HepG2 (cell line): ENCODE results near the gene CD276. TPM values are rescaled to one million over a fixed set of nuclear protein-coding genes. Genes with fewer than 3 reads are reported as not detected.

Experiments used
- ATAC-seq: fragments of 200-7000 bp; cut with Tn5 transposase; 3 replicates; pipeline ENCODE4 v1.9.1; 2020; ENCODE audit warnings: mild to moderate bottlenecking, moderate library complexity
- BruUV-seq: library from RNA; stranded (reverse); fragments of 400-500 nt; replicated peaks from 2 replicates; lab custom pipeline; 2021; lab: Mats Ljungman, UMichigan
- CTCF ChIA-PET: fragments of 300-600 bp; formaldehyde crosslinking; extraction: SDS; loops from one replicate; lab custom pipeline; 2021; ENCODE audit warnings: low total read pairs, inconsistent platforms, low intra/inter-chr PET ratio; lab: Yijun Ruan, JAX
- POLR2A ChIA-PET: fragments of 350-600 bp; sonication (Branson Sonifier 250); formaldehyde crosslinking; loops from one replicate; lab custom pipeline; 2020; ENCODE audit warnings: antibody characterized with exemption, inconsistent platforms; lab: Yijun Ruan, JAX
- DNase-seq: peaks from one replicate; pipeline ENCODE4 v3.0.0-alpha.2; 2015; ENCODE audit warnings: low spot score
- FAIRE-seq: peaks from 3 replicates; lab custom pipeline; 2011; peaks lifted over from hg19 to GRCh38; lab: Jason Lieb, UNC
- H2AFZ ChIP-seq: one replicate; pipeline ENCODE4 v1.6.1; 2011; ENCODE audit warnings: low read length, inconsistent platforms
- H3K27ac ChIP-seq: fragments of 300-600 bp; 3 replicates; pipeline ENCODE4 v1.8.0; 2011; ENCODE audit warnings: mixed run types, mild to moderate bottlenecking, mixed read lengths, low read length, inconsistent platforms; ENCODE audit not compliant: insufficient read depth; ENCODE audit errors: extremely low read length
- H3K27me3 ChIP-seq, 2 experiments: fragments of 200-600 bp in 1 of 2; 2 replicates in 1 of 2; 3 replicates in 1 of 2; pipeline versions ENCODE4 v1.6.0 to v1.8.0; 2011; ENCODE audit warnings: low read length in 2 of 2, mild to moderate bottlenecking in 2 of 2, moderate library complexity in 2 of 2, inconsistent platforms in 1 of 2; ENCODE audit not compliant: insufficient read depth in 2 of 2, control insufficient read depth in 1 of 2
- H3K36me3 ChIP-seq, 2 experiments: fragments of 200-600 bp in 1 of 2; replicated peaks in 1 of 2; 2 replicates in 1 of 2; 3 replicates in 1 of 2; pipeline versions ENCODE4 v1.5.1 to v1.8.0; 2011; ENCODE audit warnings: low read length in 2 of 2, inconsistent platforms in 1 of 2; ENCODE audit not compliant: insufficient read depth in 2 of 2, control insufficient read depth in 1 of 2
- H3K4me1 ChIP-seq: 2 replicates; pipeline ENCODE4 v1.5.1; 2012; ENCODE audit warnings: low read length, inconsistent platforms; ENCODE audit not compliant: insufficient read depth
- H3K4me2 ChIP-seq: 2 replicates; pipeline ENCODE4 v1.6.0; 2011; ENCODE audit warnings: low read depth, low read length, inconsistent platforms
- H3K4me3 ChIP-seq, 3 experiments: fragments of 200-600 bp in 1 of 3; sonication (generic), shearing (Covaris generic) in 1 of 3; replicated peaks in 1 of 3; 2 replicates each; pipeline ENCODE4 v1.5.1; 2011 to 2016; ENCODE audit warnings: low read length in 3 of 3, inconsistent platforms in 2 of 3, low read depth in 2 of 3, mild to moderate bottlenecking in 2 of 3, control low read depth in 1 of 3, mixed read lengths in 1 of 3; ENCODE audit not compliant: insufficient read depth in 1 of 3
- H3K79me2 ChIP-seq: one replicate; pipeline ENCODE4 v1.6.1; 2011; ENCODE audit warnings: low read length, inconsistent platforms; ENCODE audit not compliant: insufficient read depth
- H3K9ac ChIP-seq: 2 replicates; pipeline ENCODE4 v1.6.0; 2011; ENCODE audit warnings: mild to moderate bottlenecking, low read depth, low read length, inconsistent platforms; ENCODE audit not compliant: insufficient read depth
- H3K9me3 ChIP-seq: 2 replicates; pipeline ENCODE4 v1.5.1; 2012; ENCODE audit warnings: mild to moderate bottlenecking, low read length
- H4K20me1 ChIP-seq: 2 replicates; pipeline ENCODE4 v1.6.0; 2011; ENCODE audit warnings: inconsistent platforms, mild to moderate bottlenecking, low read length, moderate library complexity; ENCODE audit not compliant: insufficient read depth
- ARHGAP35 ChIP-seq: sonication (generic); formaldehyde crosslinking; IDR thresholded peaks from 2 replicates; pipeline ENCODE4 v1.9.0; 2022; ENCODE audit warnings: mild to moderate bottlenecking, inconsistent platforms, moderate library complexity, missing genetic modification reagents, borderline replicate concordance
- ELF3 ChIP-seq: IDR thresholded peaks from 2 replicates; pipeline ENCODE4 v1.6.1; 2016; ENCODE audit warnings: missing genetic modification reagents, missing compliant biosample characterization
- IKZF1 ChIP-seq: fragments of 450-650 bp; IDR thresholded peaks from 2 replicates; pipeline ENCODE4 v1.7.1; 2016
- KLF9 ChIP-seq: IDR thresholded peaks from 2 replicates; pipeline ENCODE4 v1.6.1; 2016; ENCODE audit warnings: low read depth
- KMT2A ChIP-seq: sonication (generic); formaldehyde crosslinking; IDR thresholded peaks from 2 replicates; pipeline ENCODE4 v1.4.0; 2020; ENCODE audit warnings: missing genetic modification reagents
- MATR3 ChIP-seq: sonication (generic); formaldehyde crosslinking; IDR thresholded peaks from 2 replicates; pipeline ENCODE4 v1.4.0; 2020; ENCODE audit warnings: missing genetic modification reagents
- MYNN ChIP-seq: sonication (generic); formaldehyde crosslinking; IDR thresholded peaks from 2 replicates; pipeline ENCODE4 v1.4.0; 2020; ENCODE audit warnings: mild to moderate bottlenecking, low read depth, missing genetic modification reagents
- NCOA5 ChIP-seq: sonication (generic); formaldehyde crosslinking; IDR thresholded peaks from 2 replicates; pipeline ENCODE4 v1.4.0; 2020; ENCODE audit warnings: missing genetic modification reagents
- POLR2A ChIP-seq, 2 experiments: IDR thresholded peaks; 2 replicates each; pipeline ENCODE4 v1.6.1; 2011; ENCODE audit warnings: low read depth in 2 of 2, low read length in 2 of 2, mild to moderate bottlenecking in 1 of 2, moderate library complexity in 1 of 2; ENCODE audit not compliant: insufficient read depth in 1 of 2
- SNAI1 ChIP-seq: sonication (generic); formaldehyde crosslinking; IDR thresholded peaks from 2 replicates; pipeline ENCODE4 v1.5.0; 2020; ENCODE audit warnings: mild to moderate bottlenecking, missing genetic modification reagents, borderline replicate concordance
- TAF1 ChIP-seq: sonication (generic); formaldehyde crosslinking; IDR thresholded peaks from 2 replicates; pipeline ENCODE4 v1.4.0; 2020; ENCODE audit warnings: missing genetic modification reagents
- ZNF24 ChIP-seq: fragments of 450-650 bp; IDR thresholded peaks from 2 replicates; pipeline ENCODE4 v1.6.1; 2017; ENCODE audit warnings: antibody characterized with exemption, mild to moderate bottlenecking
- ZNF891 ChIP-seq: sonication (generic); formaldehyde crosslinking; IDR thresholded peaks from 2 replicates; pipeline ENCODE4 v1.5.0; 2020; ENCODE audit warnings: mild to moderate bottlenecking, missing genetic modification reagents
- WGBS: methylation state at CpG from one replicate; pipeline ENCODE4 v1.1.6; 2017; ENCODE audit warnings: low lambda C conversion rate; 5-methylcytosine and 5-hydroxymethylcytosine counted together
- in situ Hi-C: cut with HindIII; loops from 2 replicates; pipeline ENCODE4 v1.10.0; 2017; ENCODE audit warnings: low pct_unique_long_range_greater_than_20kb; ENCODE audit not compliant: extremely low pct_ligation_motif_present
- intact Hi-C: fragments of 100-400 bp; cut with micrococcal nuclease; formaldehyde crosslinking; loops from one replicate; pipeline ENCODE4 v1.10.0; 2022; ENCODE audit not compliant: unreplicated experiment
- polyA plus RNA-seq, 8 experiments: library from polyadenylated mRNA; depleted of rRNA in 3 of 8; stranded (reverse) in 7 of 8; unstranded in 1 of 8; fragments of >200 nt; fragmentation: Illumina TruSeq in 4 of 8; extraction: Trizol in 4 of 8; gene quantifications; 2 replicates each; pipeline versions ENCODE4 v1.2.1 to v1.2.3, GENCODE V29; 2011 to 2016; ENCODE audit warnings: low read depth in 4 of 8, missing spikeins in 1 of 8, mixed read lengths in 1 of 8; ENCODE audit not compliant: insufficient read depth in 1 of 8
- total RNA-seq, 5 experiments: library from RNA; depleted of rRNA; stranded (reverse); fragments of >200 nt; fragmentation: Illumina TruSeq; extraction: Trizol; gene quantifications; 2 replicates each; pipeline ENCODE4 v1.2.3, GENCODE V29; 2016; ENCODE audit warnings: low read depth in 1 of 5
- TF ChIP-seq, protein P1 (sequence below), 2 experiments: IDR thresholded peaks; 2 replicates each; pipeline ENCODE4 v1.6.1; 2011 to 2012; ENCODE audit warnings: low read length in 2 of 2, borderline replicate concordance in 1 of 2, low read depth in 1 of 2, mild to moderate bottlenecking in 1 of 2, moderate library complexity in 1 of 2
- TF ChIP-seq, protein P2 (sequence below): sonication (generic); formaldehyde crosslinking; IDR thresholded peaks from 2 replicates; pipeline ENCODE4 v1.9.0; 2022; ENCODE audit warnings: low read depth, missing genetic modification reagents

CD276 gene
- total and polyA plus RNA-seq, 2 of the 13 experiments (the other 11 are each of a cell fraction or from before 2014, with no cell fraction given): 24.6 to 55.2 TPM

DNA sequence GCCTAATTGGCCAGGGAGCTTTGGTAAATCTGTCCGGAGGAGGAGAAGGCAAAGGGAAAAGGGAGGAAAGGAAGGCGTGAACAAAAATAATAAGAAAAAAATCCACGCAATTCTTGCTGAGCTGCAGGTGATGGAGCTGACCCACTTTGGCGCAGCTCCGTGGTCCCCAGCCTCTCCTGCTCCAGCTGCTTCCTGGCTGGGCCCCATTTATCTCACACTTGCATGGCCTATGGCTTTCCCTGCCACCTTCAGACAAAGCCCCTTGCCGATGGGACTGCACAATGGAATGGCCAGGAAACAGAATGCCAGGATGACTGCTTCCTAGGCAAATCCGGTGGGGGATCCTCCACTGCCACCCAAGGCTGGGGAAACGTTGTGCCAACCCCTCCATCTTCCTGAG is 62.1 kb downstream of the CD276 start:
- no peak for TF ChIP-seq NCOA5
- TF ChIP-seq, all 625 proteins: peak for 0
- H3K9me3 ChIP-seq: no peaks in the 10 kb centered on the region
- H3K4me2 ChIP-seq: no peak overlapping the region
- no TSS peak for BruUV-seq
- no peak overlapping the region for H2AFZ ChIP-seq
- no peak overlapping the region for H3K27ac ChIP-seq
- no peak for FAIRE-seq
- intact Hi-C loops: no loop called here
- H3K9ac ChIP-seq: no peak overlapping the region
- no peaks in the 10 kb centered on the region for H3K36me3 ChIP-seq
- H3K79me2 ChIP-seq: no peaks in the 10 kb centered on the region
- no peak for ATAC-seq
- H3K27me3 ChIP-seq: peaks cover 2 to 25% of the 10 kb centered on the region in 2 experiments; a peak in 4 of 5 replicates
- ChIA-PET POLR2A (no interaction called here), CTCF (no interaction called here)
- H4K20me1 ChIP-seq: peaks cover 3% of the 10 kb centered on the region; the same call in 1 of the 2 replicates
- no peak overlapping the region for H3K4me3 ChIP-seq
- in situ Hi-C loops: no loop called here
- DNase-seq: no peak
- WGBS: 27% methylated on average over 7 of the region's 8 CpGs
- H3K4me1 ChIP-seq: no peaks in the 10 kb centered on the region

DNA sequence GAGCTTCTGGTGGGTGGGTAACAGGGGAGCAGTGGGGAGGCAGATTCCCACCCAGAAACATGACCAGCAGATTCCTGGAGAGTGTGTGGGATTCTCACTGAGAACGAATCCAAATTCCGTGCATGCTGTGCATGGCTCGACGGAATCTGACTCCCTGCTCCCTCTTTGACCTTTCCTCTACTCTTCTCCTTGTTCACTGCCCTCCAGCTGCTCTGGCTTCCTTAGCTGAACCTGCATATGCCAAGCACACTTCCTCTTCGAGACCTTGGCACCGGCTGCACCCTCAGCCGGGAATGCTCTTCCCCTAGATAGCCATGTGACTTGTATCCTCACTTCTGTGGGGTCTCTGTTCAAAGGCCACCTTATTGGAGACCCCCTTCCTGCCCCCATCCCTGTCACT is 62.7 kb downstream of the CD276 start:
- DNase-seq (no peak), FAIRE-seq (no peak), ATAC-seq (no peak)
- in situ Hi-C loops (no loop called here), intact Hi-C loops (no loop called here)
- H3K4me2 ChIP-seq: no peak overlapping the region
- POLR2A ChIA-PET: no interaction called here
- no peak overlapping the region for H3K9ac ChIP-seq
- H2AFZ ChIP-seq: no peak overlapping the region
- WGBS: 30% methylated on average over 7 of the region's 7 CpGs
- no peaks in the 10 kb centered on the region for H3K79me2 ChIP-seq
- BruUV-seq: no TSS peak
- no peaks in the 10 kb centered on the region for H3K4me1 ChIP-seq
- H3K27me3 ChIP-seq: peaks cover 6 to 29% of the 10 kb centered on the region in 2 experiments; a peak in 4 of 5 replicates
- H3K27ac ChIP-seq: no peak overlapping the region
- CTCF ChIA-PET: no interaction called here
- no peaks in the 10 kb centered on the region for H3K36me3 ChIP-seq
- peaks cover 3% of the 10 kb centered on the region; the same call in 1 of the 2 replicates for H4K20me1 ChIP-seq
- H3K4me3 ChIP-seq: no peak overlapping the region
- TF ChIP-seq, protein P1, sequence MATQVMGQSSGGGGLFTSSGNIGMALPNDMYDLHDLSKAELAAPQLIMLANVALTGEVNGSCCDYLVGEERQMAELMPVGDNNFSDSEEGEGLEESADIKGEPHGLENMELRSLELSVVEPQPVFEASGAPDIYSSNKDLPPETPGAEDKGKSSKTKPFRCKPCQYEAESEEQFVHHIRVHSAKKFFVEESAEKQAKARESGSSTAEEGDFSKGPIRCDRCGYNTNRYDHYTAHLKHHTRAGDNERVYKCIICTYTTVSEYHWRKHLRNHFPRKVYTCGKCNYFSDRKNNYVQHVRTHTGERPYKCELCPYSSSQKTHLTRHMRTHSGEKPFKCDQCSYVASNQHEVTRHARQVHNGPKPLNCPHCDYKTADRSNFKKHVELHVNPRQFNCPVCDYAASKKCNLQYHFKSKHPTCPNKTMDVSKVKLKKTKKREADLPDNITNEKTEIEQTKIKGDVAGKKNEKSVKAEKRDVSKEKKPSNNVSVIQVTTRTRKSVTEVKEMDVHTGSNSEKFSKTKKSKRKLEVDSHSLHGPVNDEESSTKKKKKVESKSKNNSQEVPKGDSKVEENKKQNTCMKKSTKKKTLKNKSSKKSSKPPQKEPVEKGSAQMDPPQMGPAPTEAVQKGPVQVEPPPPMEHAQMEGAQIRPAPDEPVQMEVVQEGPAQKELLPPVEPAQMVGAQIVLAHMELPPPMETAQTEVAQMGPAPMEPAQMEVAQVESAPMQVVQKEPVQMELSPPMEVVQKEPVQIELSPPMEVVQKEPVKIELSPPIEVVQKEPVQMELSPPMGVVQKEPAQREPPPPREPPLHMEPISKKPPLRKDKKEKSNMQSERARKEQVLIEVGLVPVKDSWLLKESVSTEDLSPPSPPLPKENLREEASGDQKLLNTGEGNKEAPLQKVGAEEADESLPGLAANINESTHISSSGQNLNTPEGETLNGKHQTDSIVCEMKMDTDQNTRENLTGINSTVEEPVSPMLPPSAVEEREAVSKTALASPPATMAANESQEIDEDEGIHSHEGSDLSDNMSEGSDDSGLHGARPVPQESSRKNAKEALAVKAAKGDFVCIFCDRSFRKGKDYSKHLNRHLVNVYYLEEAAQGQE (IDR thresholded peaks at IDR 0.05; ENCODE audit: borderline replicate concordance in 1 of 2, low read depth in 1 of 2, low read length in 2 of 2): no peak
- TF ChIP-seq, protein P2, sequence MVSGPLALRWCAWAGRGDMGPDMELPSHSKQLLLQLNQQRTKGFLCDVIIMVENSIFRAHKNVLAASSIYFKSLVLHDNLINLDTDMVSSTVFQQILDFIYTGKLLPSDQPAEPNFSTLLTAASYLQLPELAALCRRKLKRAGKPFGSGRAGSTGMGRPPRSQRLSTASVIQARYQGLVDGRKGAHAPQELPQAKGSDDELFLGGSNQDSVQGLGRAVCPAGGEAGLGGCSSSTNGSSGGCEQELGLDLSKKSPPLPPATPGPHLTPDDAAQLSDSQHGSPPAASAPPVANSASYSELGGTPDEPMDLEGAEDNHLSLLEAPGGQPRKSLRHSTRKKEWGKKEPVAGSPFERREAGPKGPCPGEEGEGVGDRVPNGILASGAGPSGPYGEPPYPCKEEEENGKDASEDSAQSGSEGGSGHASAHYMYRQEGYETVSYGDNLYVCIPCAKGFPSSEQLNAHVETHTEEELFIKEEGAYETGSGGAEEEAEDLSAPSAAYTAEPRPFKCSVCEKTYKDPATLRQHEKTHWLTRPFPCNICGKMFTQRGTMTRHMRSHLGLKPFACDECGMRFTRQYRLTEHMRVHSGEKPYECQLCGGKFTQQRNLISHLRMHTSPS (CRISPR knock-in tag): no peak
- no peak for TF ChIP-seq POLR2A (IDR thresholded peaks at IDR 0.05; ENCODE audit: insufficient read depth in 1 of 2, low read depth in 2 of 2, low read length in 2 of 2)
- no peak for TF ChIP-seq ARHGAP35
- no peak for TF ChIP-seq TAF1 (CRISPR knock-in tag)
- TF ChIP-seq ZNF24: no peak
- no peak for TF ChIP-seq KLF9 (CRISPR knock-in tag)
- no peak for TF ChIP-seq MYNN (CRISPR knock-in tag)
- TF ChIP-seq KMT2A (CRISPR knock-in tag): no peak
- TF ChIP-seq ELF3: no peak
- no peak for TF ChIP-seq IKZF1
- TF ChIP-seq ZNF891 (CRISPR knock-in tag): no peak
- no peak for TF ChIP-seq MATR3 (CRISPR knock-in tag)
- no peak for TF ChIP-seq SNAI1 (CRISPR knock-in tag)
- H3K9me3 ChIP-seq: no peaks in the 10 kb centered on the region
